CD4-positive, alpha-beta T cell treated with Interleukin-15 for 1 hour (primary cell): ENCODE measurements around the gene ZNF493.

Source experiments
- DNase-seq: peaks from one replicate; pipeline ENCODE4 v3.0.0-alpha.2; 2020

The ZNF493 gene

GRCh38 chr19:21396893-21397572 lies at the start of gene ZNF493:
TSS of gene ZNF493 (plus strand) at chr19:21397133. CDS start at chr19:21397238, 105 bp downstream.
- peak; percentile 91 for DNase-seq

GRCh38 chr19:21352830-21353229 lies 44.1 kb upstream of the ZNF493 start:
- no peak for DNase-seq

- peak; percentile 87 for DNase-seq
These were observed 38.0 kb upstream of the ZNF493 start, which contains the start of gene ZNF738 for GRCh38 chr19:21358768-21359451. TSS of gene ZNF738 (plus strand) at chr19:21359000. CDS start at chr19:21359141, 141 bp downstream.

- DNase-seq, result no peak
These were observed 34.6 kb upstream of the ZNF493 start for GRCh38 chr19:21362291-21362690.

- DNase-seq, result no peak
These were observed 12.9 kb upstream of the ZNF493 start for GRCh38 chr19:21383980-21384582.

GRCh38 chr19:21396121-21396520 lies 812 bp upstream of the ZNF493 start:
- DNase-seq, result no peak

- DNase-seq, result no peak
These were observed 1.9 kb downstream of the ZNF493 start for GRCh38 chr19:21398851-21399250.

- no peak for DNase-seq
These were observed 5.5 kb downstream of the ZNF493 start for GRCh38 chr19:21402303-21402985.

GRCh38 chr19:21410166-21410565 lies 13.2 kb downstream of the ZNF493 start:
- no peak for DNase-seq

- DNase-seq, result no peak
These were observed 25.3 kb downstream of the ZNF493 start for GRCh38 chr19:21422244-21422643.

GRCh38 chr19:21423057-21424041 lies 26.4 kb downstream of the ZNF493 start:
- DNase-seq, result no peak

GRCh38 chr19:21430675-21431074 lies 33.7 kb downstream of the ZNF493 start:
- no peak for DNase-seq

- no peak for DNase-seq
These were observed 35.7 kb downstream of the ZNF493 start for GRCh38 chr19:21432590-21432989.

- no peak for DNase-seq
These were observed 37.6 kb downstream of the ZNF493 start for GRCh38 chr19:21434516-21434915.

- no peak for DNase-seq
These were observed 38.1 kb downstream of the ZNF493 start for GRCh38 chr19:21434967-21435544.

- no peak for DNase-seq
These were observed 42.3 kb downstream of the ZNF493 start for GRCh38 chr19:21439201-21439751.

GRCh38 chr19:21440321-21440720 lies 43.4 kb downstream of the ZNF493 start:
- DNase-seq, result no peak

GRCh38 chr19:21451187-21451586 lies 54.3 kb downstream of the ZNF493 start:
- DNase-seq, result no peak

- DNase-seq, result no peak
These were observed 58.0 kb downstream of the ZNF493 start for GRCh38 chr19:21454901-21455300.

- no peak for DNase-seq
These were observed 63.8 kb downstream of the ZNF493 start for GRCh38 chr19:21460686-21461085.

- DNase-seq, result no peak
These were observed 65.6 kb downstream of the ZNF493 start for GRCh38 chr19:21462540-21462939.
